SK-N-SH treated with all-trans-retinoic acid at 6 μM for 48 hours (cell line): ENCODE results near the gene HMGCR.
"Not testable (repeated sequence)": the region's sequence is repeated elsewhere in the genome, so short reads cannot be mapped to it uniquely, and the experiment has no call there.

ENCODE experiments used
- ATAC-seq: fragments of 200-7000 bp; cut with Tn5 transposase; 3 replicates; pipeline ENCODE4 v1.9.1; 2020; ENCODE audit warnings: mild to moderate bottlenecking, moderate library complexity
- ARNTL ChIP-seq: fragments of 450-650 bp; formaldehyde crosslinking; IDR thresholded peaks from 2 replicates; pipeline ENCODE4 v1.5.0; 2020; ENCODE audit warnings: low read depth, mild to moderate bottlenecking, moderate library complexity, borderline replicate concordance
- BACH2 ChIP-seq: fragments of 250-450 bp; sonication (Bioruptor Pico); IDR thresholded peaks from 2 replicates; pipeline ENCODE4 v1.9.0; 2021; ENCODE audit warnings: mild to moderate bottlenecking, borderline replicate concordance
- CREB5 ChIP-seq: fragments of 250-450 bp; sonication (Bioruptor Pico); IDR thresholded peaks from 2 replicates; pipeline ENCODE4 v1.5.1; 2020; ENCODE audit warnings: low read depth, mild to moderate bottlenecking, moderate library complexity
- CSDC2 ChIP-seq: fragments of 250-450 bp; sonication (Bioruptor Pico); IDR thresholded peaks from 2 replicates; pipeline ENCODE4 v1.5.0; 2020; ENCODE audit warnings: mild to moderate bottlenecking, moderate library complexity
- ESRRG ChIP-seq: fragments of 250-450 bp; sonication (Bioruptor Pico); IDR thresholded peaks from 2 replicates; pipeline ENCODE4 v1.6.1; 2021; ENCODE audit warnings: mild to moderate bottlenecking
- GLIS3 ChIP-seq: fragments of 250-450 bp; sonication (Bioruptor Pico); IDR thresholded peaks from 2 replicates; pipeline ENCODE4 v1.5.0; 2020; ENCODE audit warnings: mild to moderate bottlenecking, moderate library complexity
- OSR1 ChIP-seq: fragments of 250-450 bp; sonication (Bioruptor Pico); IDR thresholded peaks from 2 replicates; pipeline ENCODE4 v1.8.0; 2022; ENCODE audit warnings: moderate library complexity, mild to moderate bottlenecking, inconsistent platforms
- PATZ1 ChIP-seq: fragments of 250-450 bp; sonication (Bioruptor Pico); IDR thresholded peaks from 2 replicates; pipeline ENCODE4 v1.8.0; 2020; ENCODE audit warnings: mild to moderate bottlenecking, moderate library complexity, borderline replicate concordance
- POU6F1 ChIP-seq: fragments of 250-450 bp; sonication (Bioruptor Pico); IDR thresholded peaks from 2 replicates; pipeline ENCODE4 v1.8.0; 2021; ENCODE audit warnings: low read depth, mild to moderate bottlenecking, moderate library complexity, borderline replicate concordance
- PPARA ChIP-seq: fragments of 250-450 bp; sonication (Bioruptor Pico); IDR thresholded peaks from 2 replicates; pipeline ENCODE4 v1.5.0; 2020; ENCODE audit warnings: mild to moderate bottlenecking, borderline replicate concordance
- RARB ChIP-seq: fragments of 250-450 bp; sonication (Bioruptor Pico); IDR thresholded peaks from 2 replicates; pipeline ENCODE4 v1.8.0; 2021; ENCODE audit warnings: mild to moderate bottlenecking, moderate library complexity
- SNAI2 ChIP-seq: fragments of 250-450 bp; sonication (Bioruptor Pico); IDR thresholded peaks from 2 replicates; pipeline ENCODE4 v1.5.0; 2020; ENCODE audit warnings: mild to moderate bottlenecking, moderate library complexity
- TSHZ2 ChIP-seq: fragments of 250-450 bp; sonication (Bioruptor Pico); IDR thresholded peaks from 2 replicates; pipeline ENCODE4 v1.5.0; 2020; ENCODE audit warnings: mild to moderate bottlenecking, moderate library complexity
- ZC3H10 ChIP-seq: fragments of 250-450 bp; sonication (Bioruptor Pico); IDR thresholded peaks from 2 replicates; pipeline ENCODE4 v1.5.1; 2021; ENCODE audit warnings: mild to moderate bottlenecking, moderate library complexity
- ZFP3 ChIP-seq: fragments of 250-450 bp; sonication (Bioruptor Pico); IDR thresholded peaks from 2 replicates; pipeline ENCODE4 v1.5.0; 2020; ENCODE audit warnings: mild to moderate bottlenecking, moderate library complexity
- ZFP30 ChIP-seq: fragments of 450-650 bp; formaldehyde crosslinking; IDR thresholded peaks from 2 replicates; pipeline ENCODE4 v1.5.0; 2022; ENCODE audit warnings: mild to moderate bottlenecking, moderate library complexity
- ZNF565 ChIP-seq: fragments of 450-650 bp; formaldehyde crosslinking; conservative IDR thresholded peaks from 2 replicates; pipeline ENCODE4 v1.5.0; 2020; ENCODE audit warnings: low read depth, mild to moderate bottlenecking, moderate library complexity
- ZNF70 ChIP-seq: fragments of 450-650 bp; formaldehyde crosslinking; IDR thresholded peaks from 2 replicates; pipeline ENCODE4 v1.5.0; 2020; ENCODE audit warnings: mild to moderate bottlenecking, moderate library complexity
- ZNF8 ChIP-seq: fragments of 450-650 bp; formaldehyde crosslinking; IDR thresholded peaks from 2 replicates; pipeline ENCODE4 v1.5.0; 2020; ENCODE audit warnings: mild to moderate bottlenecking, moderate library complexity

The HMGCR gene

GRCh38 chr5:75330404-75330803, 6.6 kb upstream of the HMGCR start:
- TF ChIP-seq ZNF70 (CRISPR knock-in tag) = no peak
- TF ChIP-seq ARNTL (CRISPR knock-in tag) = no peak
- TF ChIP-seq RARB = no peak
- TF ChIP-seq CREB5 (CRISPR knock-in tag) = no peak
- no peak for TF ChIP-seq TSHZ2
- TF ChIP-seq ZNF565 = no peak
- no peak for TF ChIP-seq ZFP3 (CRISPR knock-in tag)
- TF ChIP-seq CSDC2 (CRISPR knock-in tag) = no peak
- ATAC-seq = no peak

- ATAC-seq = no peak
- TF ChIP-seq ESRRG (CRISPR knock-in tag) = no peak
- TF ChIP-seq ZNF565 = no peak
- no peak for TF ChIP-seq BACH2 (CRISPR knock-in tag)
- TF ChIP-seq PPARA (CRISPR knock-in tag) = no peak
- TF ChIP-seq SNAI2 (CRISPR knock-in tag) = no peak
- TF ChIP-seq GLIS3 (CRISPR knock-in tag) = no peak
- no peak for TF ChIP-seq POU6F1
- no peak for TF ChIP-seq ZC3H10 (CRISPR knock-in tag)
- no peak for TF ChIP-seq ZNF8 (CRISPR knock-in tag)
- TF ChIP-seq PATZ1 (CRISPR knock-in tag) = no peak
- TF ChIP-seq ZNF70 (CRISPR knock-in tag) = no peak
- no peak for TF ChIP-seq ZFP30 (CRISPR knock-in tag)
- TF ChIP-seq CREB5 (CRISPR knock-in tag) = no peak
- no peak for TF ChIP-seq OSR1 (CRISPR knock-in tag)
- no peak for TF ChIP-seq RARB
Observed at GRCh38 chr5:75331095-75332090, 5.6 kb upstream of the HMGCR start.

- ATAC-seq = not testable (repeated sequence)
Observed at GRCh38 chr5:75333759-75334158, 3.3 kb upstream of the HMGCR start.

GRCh38 chr5:75334413-75334812, 2.6 kb upstream of the HMGCR start:
- ATAC-seq = not testable (repeated sequence)
